ENCODE measurements around the gene DUXA.

GRCh38 chr19:57190301-57190700 is 23.0 kb upstream of the DUXA start:
- TF ChIP-seq CTCF (IDR thresholded peaks at IDR 0.05; ENCODE audit: low read depth, low read length, poor library complexity, severe bottlenecking) (no peak), EZH2phosphoT487 (IDR thresholded peaks at IDR 0.05; ENCODE audit: borderline replicate concordance, low read length) (no peak)

Measured in DOHH2 (cell line).